K562 (cell line): Measurements from ENCODE around the gene XPO6.

ENCODE experiments used
- ATF7 ChIP-seq: fragments of 450-650 bp; IDR thresholded peaks from 2 replicates; pipeline ENCODE4 v1.7.1; 2014; ENCODE audit warnings: mild to moderate bottlenecking, moderate library complexity
- HCFC1 ChIP-seq: IDR thresholded peaks from 2 replicates; pipeline ENCODE4 v1.6.1; 2012; ENCODE audit warnings: low read depth, low read length, improper control_type of control experiment
- KDM4B ChIP-seq, 2 experiments: fragments of 450-650 bp in 1 of 2; sonication (generic) in 1 of 2; IDR thresholded peaks; 2 replicates each; pipeline ENCODE4 v1.6.1; 2016 to 2017; ENCODE audit warnings: borderline replicate concordance in 2 of 2, antibody characterized with exemption in 1 of 2, low read depth in 1 of 2, mild to moderate bottlenecking in 1 of 2
- NCOA2 ChIP-seq, 2 experiments: fragments of 450-650 bp; IDR thresholded peaks; 2 replicates each; pipeline ENCODE4 v1.6.1; 2018; ENCODE audit warnings: mild to moderate bottlenecking in 2 of 2, moderate library complexity in 1 of 2; ENCODE audit not compliant: partially characterized antibody in 2 of 2
- ZNF274 ChIP-seq: IDR thresholded peaks from 2 replicates; pipeline ENCODE4 v1.6.1; 2011; ENCODE audit warnings: low read depth, mild to moderate bottlenecking, low read length, moderate library complexity, borderline replicate concordance
- TF ChIP-seq, protein P1 (sequence below): sonication (generic); formaldehyde crosslinking; IDR thresholded peaks from 2 replicates; pipeline ENCODE4 v1.8.1; 2023; ENCODE audit warnings: mild to moderate bottlenecking, missing genetic modification reagents

DNA sequence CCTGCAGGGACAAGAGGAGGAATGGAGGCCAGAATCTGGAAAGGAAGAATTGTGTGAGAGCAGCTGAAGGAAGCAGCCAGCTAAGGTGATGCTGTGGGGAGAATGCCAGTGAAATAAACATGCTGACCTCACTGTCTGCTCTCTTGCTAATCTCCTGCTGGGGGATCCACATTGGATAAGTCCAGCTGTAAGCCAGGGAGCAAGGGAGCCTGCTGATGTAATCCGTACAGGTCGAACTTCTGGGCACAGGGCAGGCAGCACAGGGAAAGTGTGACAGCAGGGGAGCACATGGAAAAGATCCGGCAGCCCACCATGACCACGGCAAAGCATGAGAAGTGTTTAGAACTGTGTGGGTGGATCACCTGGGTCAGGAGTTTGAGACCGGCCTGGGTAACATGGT, 7.5 kb upstream of the XPO6 start:
- TF ChIP-seq, protein P1, sequence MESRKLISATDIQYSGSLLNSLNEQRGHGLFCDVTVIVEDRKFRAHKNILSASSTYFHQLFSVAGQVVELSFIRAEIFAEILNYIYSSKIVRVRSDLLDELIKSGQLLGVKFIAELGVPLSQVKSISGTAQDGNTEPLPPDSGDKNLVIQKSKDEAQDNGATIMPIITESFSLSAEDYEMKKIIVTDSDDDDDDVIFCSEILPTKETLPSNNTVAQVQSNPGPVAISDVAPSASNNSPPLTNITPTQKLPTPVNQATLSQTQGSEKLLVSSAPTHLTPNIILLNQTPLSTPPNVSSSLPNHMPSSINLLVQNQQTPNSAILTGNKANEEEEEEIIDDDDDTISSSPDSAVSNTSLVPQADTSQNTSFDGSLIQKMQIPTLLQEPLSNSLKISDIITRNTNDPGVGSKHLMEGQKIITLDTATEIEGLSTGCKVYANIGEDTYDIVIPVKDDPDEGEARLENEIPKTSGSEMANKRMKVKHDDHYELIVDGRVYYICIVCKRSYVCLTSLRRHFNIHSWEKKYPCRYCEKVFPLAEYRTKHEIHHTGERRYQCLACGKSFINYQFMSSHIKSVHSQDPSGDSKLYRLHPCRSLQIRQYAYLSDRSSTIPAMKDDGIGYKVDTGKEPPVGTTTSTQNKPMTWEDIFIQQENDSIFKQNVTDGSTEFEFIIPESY (CRISPR knock-in tag) = no peak
- TF ChIP-seq ZNF274 (no peak), ATF7 (no peak), HCFC1 (no peak), NCOA2 (IDR thresholded peaks at IDR 0.05; ENCODE audit: partially characterized antibody in 2 of 2) (no peak), KDM4B (IDR thresholded peaks at IDR 0.05; ENCODE audit: borderline replicate concordance in 2 of 2, low read depth in 1 of 2) (no peak)
